H1 (cell line): ENCODE data around the gene SLC25A22. TPM values are rescaled to one million over a fixed set of nuclear protein-coding genes. Genes with fewer than 3 reads are reported as not detected.

ENCODE experiments used
- CTCF ChIA-PET: fragments of 300-600 bp; sonication (Branson Sonifier 250); formaldehyde crosslinking; loops from one replicate; lab custom pipeline; 2021; ENCODE audit not compliant: partially characterized antibody; lab: Charles Lee
- POLR2A ChIA-PET: fragments of 300-600 bp; sonication (Branson Sonifier 250); formaldehyde crosslinking; loops from one replicate; lab custom pipeline; 2021; ENCODE audit warnings: inconsistent platforms; ENCODE audit not compliant: partially characterized antibody; lab: Charles Lee
- DNase-seq, 2 experiments: peaks; one replicate each; pipeline versions ENCODE4 v3.0.0 to v3.0.0-alpha.2; 2010 to 2022; ENCODE audit warnings: low spot score in 2 of 2, low read depth in 1 of 2, mixed read lengths in 1 of 2
- FAIRE-seq: peaks from 2 replicates; lab custom pipeline; 2011; peaks lifted over from hg19 to GRCh38; lab: Jason Lieb, UNC
- H2AFZ ChIP-seq: 2 replicates; pipeline ENCODE4 v1.8.1; 2012; ENCODE audit warnings: low read length, inconsistent platforms
- H2AK5ac ChIP-seq: 2 replicates; pipeline ENCODE4 v1.6.1; 2013; ENCODE audit warnings: low read depth, low read length
- H2BK120ac ChIP-seq: replicated peaks from 2 replicates; pipeline ENCODE3; 2013; ENCODE audit warnings: low read depth, low read length, inconsistent platforms
- H2BK12ac ChIP-seq: 2 replicates; pipeline ENCODE4 v1.6.1; 2013; ENCODE audit warnings: low read depth, low read length
- H2BK15ac ChIP-seq: 2 replicates; pipeline ENCODE4 v1.6.1; 2013; ENCODE audit warnings: low read length
- H2BK20ac ChIP-seq: 2 replicates; pipeline ENCODE4 v1.6.1; 2013; ENCODE audit warnings: low read length
- H2BK5ac ChIP-seq: 2 replicates; pipeline ENCODE4 v1.6.1; 2013; ENCODE audit warnings: low read depth, low read length
- H3K14ac ChIP-seq: 2 replicates; pipeline ENCODE4 v1.6.1; 2013; ENCODE audit warnings: inconsistent platforms; ENCODE audit not compliant: insufficient read length
- H3K18ac ChIP-seq: 2 replicates; pipeline ENCODE4 v1.6.1; 2013; ENCODE audit warnings: low read length; ENCODE audit errors: extremely low read depth
- H3K23ac ChIP-seq: 2 replicates; pipeline ENCODE4 v1.6.1; 2013; ENCODE audit warnings: inconsistent platforms; ENCODE audit not compliant: insufficient read length
- H3K23me2 ChIP-seq: 2 replicates; pipeline ENCODE4 v1.6.1; 2013; ENCODE audit warnings: low read depth, low read length
- H3K27ac ChIP-seq: 2 replicates; pipeline ENCODE4 v1.6.1; 2011; ENCODE audit warnings: low read depth, low read length, inconsistent platforms
- H3K27me3 ChIP-seq, 4 experiments: replicated peaks in 1 of 4; 1 replicate in 1 of 4; 2 replicates in 3 of 4; pipeline versions ENCODE4 v1.6.1 to v1.8.1; 2011 to 2013; ENCODE audit warnings: low read length in 3 of 4, mild to moderate bottlenecking in 3 of 4, inconsistent platforms in 2 of 4, mixed read lengths in 2 of 4, moderate library complexity in 1 of 4; ENCODE audit not compliant: control insufficient read depth in 3 of 4, insufficient read depth in 3 of 4; ENCODE audit errors: extremely low read depth in 1 of 4
- H3K36me3 ChIP-seq, 4 experiments: 2 replicates each; pipeline versions ENCODE4 v1.6.1 to v1.8.1; 2011 to 2013; ENCODE audit warnings: mild to moderate bottlenecking in 4 of 4, low read length in 3 of 4, moderate library complexity in 2 of 4, control low read depth in 1 of 4, inconsistent platforms in 1 of 4; ENCODE audit not compliant: insufficient read depth in 4 of 4, control insufficient read depth in 2 of 4
- H3K4ac ChIP-seq: replicated peaks from 2 replicates; pipeline ENCODE3; 2013; ENCODE audit warnings: low read length, low read depth, mixed read lengths, inconsistent platforms; ENCODE audit not compliant: insufficient read length
- H3K4me1 ChIP-seq, 4 experiments: replicated peaks in 1 of 4; 1 replicate in 1 of 4; 2 replicates in 3 of 4; pipeline versions ENCODE4 v1.6.1 to v1.8.1; 2011 to 2013; ENCODE audit warnings: low read length in 3 of 4, inconsistent platforms in 2 of 4, mixed read lengths in 1 of 4; ENCODE audit not compliant: insufficient read depth in 4 of 4, control insufficient read depth in 3 of 4
- H3K4me2 ChIP-seq, 2 experiments: 2 replicates each; pipeline versions ENCODE4 v1.6.1 to v1.8.1; 2011 to 2013; ENCODE audit warnings: low read depth in 2 of 2, low read length in 2 of 2, control low read depth in 1 of 2, inconsistent platforms in 1 of 2, mild to moderate bottlenecking in 1 of 2; ENCODE audit not compliant: insufficient read depth in 1 of 2
- H3K4me3 ChIP-seq, 4 experiments: fragments of 200-600, 300-600 bp in 1 of 4; sonication (generic), shearing (Covaris generic), sonication (Bioruptor Twin) in 1 of 4; 2 replicates each; pipeline versions ENCODE4 v1.5.1 to v1.8.1; 2011 to 2016; ENCODE audit warnings: low read length in 4 of 4, low read depth in 3 of 4, control low read depth in 2 of 4, inconsistent platforms in 2 of 4, mild to moderate bottlenecking in 2 of 4, mixed read lengths in 1 of 4, moderate library complexity in 1 of 4; ENCODE audit not compliant: insufficient read depth in 2 of 4; ENCODE audit errors: extremely low read depth in 1 of 4
- H3K56ac ChIP-seq: replicated peaks from 2 replicates; pipeline ENCODE3; 2013; ENCODE audit warnings: low read depth, mild to moderate bottlenecking, mixed read lengths, low read length, inconsistent platforms; ENCODE audit not compliant: insufficient read length
- H3K79me1 ChIP-seq: 2 replicates; pipeline ENCODE4 v1.6.1; 2013; ENCODE audit warnings: low read depth, low read length, control low read depth
- H3K79me2 ChIP-seq, 2 experiments: 2 replicates each; pipeline versions ENCODE4 v1.6.1 to v1.8.1; 2012 to 2013; ENCODE audit warnings: low read length in 2 of 2, mild to moderate bottlenecking in 2 of 2, inconsistent platforms in 1 of 2; ENCODE audit not compliant: insufficient read depth in 2 of 2, control insufficient read depth in 1 of 2
- H3K9ac ChIP-seq, 4 experiments: replicated peaks in 1 of 4; 1 replicate in 1 of 4; 2 replicates in 3 of 4; pipeline versions ENCODE4 v1.6.1 to v1.8.1; 2011 to 2013; ENCODE audit warnings: low read depth in 3 of 4, low read length in 3 of 4, control low read depth in 2 of 4, mild to moderate bottlenecking in 2 of 4, moderate library complexity in 2 of 4, inconsistent platforms in 1 of 4; ENCODE audit errors: extremely low read depth in 1 of 4
- H3K9me3 ChIP-seq, 2 experiments: 2 replicates each; pipeline versions ENCODE4 v1.6.1 to v1.8.1; 2012 to 2013; ENCODE audit warnings: mild to moderate bottlenecking in 2 of 2, moderate library complexity in 2 of 2, control low read depth in 1 of 2, inconsistent platforms in 1 of 2, low read depth in 1 of 2, low read length in 1 of 2, mixed read lengths in 1 of 2; ENCODE audit not compliant: insufficient read depth in 2 of 2
- H4K20me1 ChIP-seq, 2 experiments: replicated peaks in 1 of 2; 2 replicates each; pipeline versions ENCODE3 to v1.8.1; 2011 to 2013; ENCODE audit warnings: inconsistent platforms in 2 of 2, low read length in 2 of 2, mild to moderate bottlenecking in 1 of 2; ENCODE audit not compliant: insufficient read depth in 2 of 2, control insufficient read depth in 1 of 2
- H4K5ac ChIP-seq: 2 replicates; pipeline ENCODE4 v1.6.1; 2013; ENCODE audit warnings: low read length, low read depth, mixed read lengths, inconsistent platforms; ENCODE audit not compliant: insufficient read length
- H4K8ac ChIP-seq: 2 replicates; pipeline ENCODE4 v1.8.0; 2013; ENCODE audit warnings: mild to moderate bottlenecking, moderate library complexity, low read length, inconsistent platforms; ENCODE audit not compliant: insufficient read depth; ENCODE audit errors: extremely low read depth
- H4K91ac ChIP-seq: replicated peaks from 2 replicates; pipeline ENCODE3; 2013; ENCODE audit warnings: low read length, mixed read lengths, inconsistent platforms; ENCODE audit not compliant: insufficient read length
- CREB1 ChIP-seq: IDR thresholded peaks from 2 replicates; pipeline ENCODE4 v1.6.1; 2012; ENCODE audit warnings: inconsistent platforms
- KDM4A ChIP-seq: IDR thresholded peaks from one replicate; pipeline ENCODE4 v1.7.1; 2012; ENCODE audit warnings: low read depth, mild to moderate bottlenecking, moderate library complexity, low read length, inconsistent platforms; ENCODE audit not compliant: severe bottlenecking
- RNF2 ChIP-seq: fragments of 200-900, 300-1000 bp; sonication (generic); IDR thresholded peaks from 2 replicates; pipeline ENCODE4 v1.7.1; 2016; ENCODE audit warnings: borderline replicate concordance, low read depth, mild to moderate bottlenecking, antibody characterized with exemption, low read length; ENCODE audit not compliant: poor library complexity, severe bottlenecking; ENCODE audit errors: missing control alignments
- TBP ChIP-seq: IDR thresholded peaks from 2 replicates; pipeline ENCODE4 v1.6.1; 2011; ENCODE audit warnings: low read depth, low read length, improper control_type of control experiment
- WGBS, 2 experiments: shearing (Covaris generic) in 1 of 2; methylation state at CpG; one replicate each; pipeline versions ENCODE4 v1.1.6 to v1.1.7; 2013 to 2015; ENCODE audit warnings: low lambda C conversion rate in 2 of 2, mixed read lengths in 2 of 2, inconsistent platforms in 1 of 2, low coverage in 1 of 2, missing lambda C conversion rate in 1 of 2; ENCODE audit not compliant: insufficient replicate concordance in 2 of 2, insufficient coverage in 1 of 2, insufficient read length in 1 of 2; ENCODE audit errors: extremely low coverage in 1 of 2, missing lambda C conversion rate in 1 of 2; 5-methylcytosine and 5-hydroxymethylcytosine counted together
- polyA plus RNA-seq, 7 experiments: library from polyadenylated mRNA; depleted of rRNA in 3 of 7; stranded (reverse) in 5 of 7; unstranded in 2 of 7; fragments of >200 nt in 5 of 7; fragments of 200-250 nt in 2 of 7; gene quantifications; 1 replicate in 5 of 7; 2 replicates in 1 of 7; 4 replicates in 1 of 7; pipeline versions ENCODE4 v1.2.1 to v1.2.3, GENCODE V29; 2011 to 2013; ENCODE audit warnings: missing spikeins in 2 of 7, mixed read lengths in 2 of 7
- total RNA-seq: library from RNA; stranded (reverse); fragmentation: NEBNext Ultra II Directional; extraction: Animal tissue kit (Norgen Biotek cat#: 25700); gene quantifications from 2 replicates; pipeline ENCODE4 v1.2.1, GENCODE V29; 2021

SLC25A22 gene
- total and polyA plus RNA-seq, 2 of the 8 experiments (the other 6 are each of a cell fraction or from before 2014, with no cell fraction given) = 31.5 to 48.0 TPM

GRCh38 chr11:819943-820649 lies 22.0 kb upstream of the SLC25A22 start:
- H2AFZ ChIP-seq = no peak overlapping the region
- DNase-seq (peak in 1 of 2 experiments; percentile 87), FAIRE-seq (no peak)
- H4K20me1 ChIP-seq = peaks cover 0 to 16% of the 10 kb centered on the region in 2 experiments
- POLR2A ChIA-PET = interaction anchor here (0.6 to 53.0 kb wide), 11 partner anchors 9 to 428 kb away, joined by 3 to 1917 read pairs (median 5); partner anchors contain the start of genes CD151, CEND1, CRACR2B and DEAF1
- H2BK12ac ChIP-seq = no peak overlapping the region
- 29% methylated on average over 22 of the region's 47 CpGs; no CpG with 5 or more reads in 1 of the 2 experiments for WGBS, 2 experiments
- H3K14ac ChIP-seq = no peak overlapping the region
- no peak overlapping the region; the same call in 1 of the 2 replicates for H3K18ac ChIP-seq
- no peak overlapping the region for H3K56ac ChIP-seq
- H2BK120ac ChIP-seq = no peak overlapping the region
- no peak overlapping the region for H2BK5ac ChIP-seq
- H3K9me3 ChIP-seq = no peaks in the 10 kb centered on the region
- H3K4me3 ChIP-seq = peak overlapping the region; percentile 77 to 92 (median 80)
- H3K23me2 ChIP-seq = peaks cover 8% of the 10 kb centered on the region; the same call in 1 of the 2 replicates
- no peaks in the 10 kb centered on the region; a peak in 2 of 7 replicates for H3K27me3 ChIP-seq
- CTCF ChIA-PET = interaction anchor here (1.0 to 2.6 kb wide), 3 partner anchors 11 to 25 kb away, joined by 3 to 10 read pairs (median 5); no protein-coding TSS in a partner anchor
- H3K4me1 ChIP-seq = peaks cover 0 to 12% (median 9%) of the 10 kb centered on the region in 4 experiments; a peak in 5 of 7 replicates
- H3K36me3 ChIP-seq = peaks cover 0 to 10% (median 1%) of the 10 kb centered on the region in 4 experiments; a peak in 1 of 8 replicates
- no peak overlapping the region for H2BK15ac ChIP-seq
- H3K79me1 ChIP-seq = peaks cover 8% of the 10 kb centered on the region
- peak overlapping the region; percentile 70 to 83 for H3K4me2 ChIP-seq
- no peak overlapping the region for H3K4ac ChIP-seq
- H3K23ac ChIP-seq = no peak overlapping the region
- no peak overlapping the region for H2AK5ac ChIP-seq
- H2BK20ac ChIP-seq = no peak overlapping the region
- peaks cover 0 to 5% of the 10 kb centered on the region in 2 experiments; a peak in 1 of 4 replicates for H3K79me2 ChIP-seq
- no peak overlapping the region for H4K91ac ChIP-seq
- no peak overlapping the region; the same call in 1 of the 2 replicates for H4K8ac ChIP-seq
- H3K27ac ChIP-seq = no peak overlapping the region
- no peak overlapping the region; a peak in 1 of 7 replicates for H3K9ac ChIP-seq
- H4K5ac ChIP-seq = no peak overlapping the region
- TF ChIP-seq CREB1 (no peak), RNF2 (no peak), TBP (0 out of 2 replicates have a peak, but pooled peaks have one; percentile 9), KDM4A (no peak)
- TF ChIP-seq, all 59 proteins: peak for 1
